ENCODE data around the gene ZNF552.
"Not testable (repeated sequence)": the region's sequence is repeated elsewhere in the genome, so short reads cannot be mapped to it uniquely, and the experiment has no call there.

ZNF552 gene

DNA sequence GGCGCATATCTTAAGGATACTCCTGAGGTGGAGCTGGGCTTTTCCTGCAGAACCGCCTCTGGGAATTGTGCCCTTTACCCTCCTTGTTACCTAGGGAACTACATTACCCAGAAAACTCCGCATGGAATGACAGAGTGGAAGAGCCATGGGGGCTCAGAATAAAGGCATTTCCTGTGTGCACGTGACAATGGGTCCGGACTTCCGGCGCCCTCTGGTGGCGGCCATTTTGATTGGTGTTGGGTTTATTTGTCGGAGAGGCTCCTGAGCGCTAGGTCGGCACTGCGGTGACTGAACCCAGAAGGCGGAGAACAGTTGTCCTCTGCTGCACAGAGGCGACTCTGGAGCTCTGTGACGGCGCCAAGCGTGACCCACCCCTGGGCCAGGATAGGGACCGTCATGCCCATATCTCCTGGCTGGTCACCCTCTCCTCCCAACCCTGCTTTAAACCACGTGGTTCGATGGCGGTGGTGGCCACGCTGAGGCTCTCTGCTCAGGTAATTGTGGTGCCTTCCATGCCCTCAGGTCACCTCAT, 15.4 kb upstream of the ZNF552 start, which contains the start of gene ZNF587B:
TSS of gene ZNF587B (plus strand) at position 229 of the 532 bp plus-strand sequence. CDS start at position 459, 230 bp downstream.
- DNase-seq (ENCODE audit: insufficient read length): no peak
- TF ChIP-seq POLR2AphosphoS5 (IDR thresholded peaks at IDR 0.05; ENCODE audit: low read depth, low read length) (no peak), POLR2A (IDR thresholded peaks at IDR 0.05; ENCODE audit: low read depth, low read length) (no peak), TAF1 (IDR thresholded peaks at IDR 0.05; ENCODE audit: borderline replicate concordance, low read depth, low read length) (no peak)
- FAIRE-seq: no peak

DNA sequence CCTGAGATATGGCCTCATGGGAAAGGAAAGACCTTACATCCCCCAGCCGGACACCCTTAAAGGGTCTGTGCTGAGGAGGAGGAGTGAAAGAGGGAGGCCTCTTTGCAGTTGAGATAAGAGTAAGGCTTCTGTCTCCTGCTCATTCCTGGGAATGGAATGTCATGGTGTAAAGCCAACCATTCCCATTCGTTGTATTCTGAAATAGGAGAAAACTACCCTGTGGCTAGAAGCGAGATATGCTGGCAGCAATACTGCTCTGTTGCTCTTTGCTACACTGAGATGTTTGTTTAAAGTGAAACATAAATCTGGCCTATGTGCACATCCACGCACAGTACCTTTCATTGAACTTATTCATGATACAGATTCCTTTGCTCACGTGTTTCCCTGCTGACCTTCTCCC, 14.6 kb upstream of the ZNF552 start:
- no peak for FAIRE-seq
- no peak for TF ChIP-seq TAF1 (IDR thresholded peaks at IDR 0.05; ENCODE audit: borderline replicate concordance, low read depth, low read length)
- TF ChIP-seq POLR2AphosphoS5 (IDR thresholded peaks at IDR 0.05; ENCODE audit: low read depth, low read length): no peak
- TF ChIP-seq POLR2A (IDR thresholded peaks at IDR 0.05; ENCODE audit: low read depth, low read length): no peak

DNA sequence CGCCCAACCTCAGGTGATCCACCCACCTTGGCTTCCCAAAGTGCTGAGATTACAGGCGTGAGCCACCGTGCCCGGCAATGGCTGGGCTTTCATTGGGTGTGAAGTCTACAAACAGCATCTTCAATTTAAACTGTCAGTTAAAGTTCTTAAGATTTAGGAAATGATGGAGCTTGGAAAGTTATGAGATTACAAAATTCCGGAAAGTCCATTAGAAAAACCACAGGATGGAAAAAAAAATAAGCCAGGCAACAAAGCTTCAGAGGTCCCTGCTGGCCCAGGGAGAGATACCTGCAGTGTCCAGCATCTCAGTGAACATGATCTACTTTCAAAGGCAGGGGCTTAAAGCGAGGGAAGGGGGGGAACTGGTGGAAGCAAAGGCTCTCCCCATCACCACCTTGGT, 10.8 kb upstream of the ZNF552 start:
- TF ChIP-seq TAF1 (IDR thresholded peaks at IDR 0.05; ENCODE audit: borderline replicate concordance, low read depth, low read length): no peak
- TF ChIP-seq POLR2A (IDR thresholded peaks at IDR 0.05; ENCODE audit: low read depth, low read length): no peak
- no peak for TF ChIP-seq POLR2AphosphoS5 (IDR thresholded peaks at IDR 0.05; ENCODE audit: low read depth, low read length)
- DNase-seq (ENCODE audit: insufficient read length) (no peak), FAIRE-seq (no peak)

More for the DNA sequence above, 14.6 kb upstream of the ZNF552 start:
- DNase-seq (ENCODE audit: insufficient read length): no peak

DNA sequence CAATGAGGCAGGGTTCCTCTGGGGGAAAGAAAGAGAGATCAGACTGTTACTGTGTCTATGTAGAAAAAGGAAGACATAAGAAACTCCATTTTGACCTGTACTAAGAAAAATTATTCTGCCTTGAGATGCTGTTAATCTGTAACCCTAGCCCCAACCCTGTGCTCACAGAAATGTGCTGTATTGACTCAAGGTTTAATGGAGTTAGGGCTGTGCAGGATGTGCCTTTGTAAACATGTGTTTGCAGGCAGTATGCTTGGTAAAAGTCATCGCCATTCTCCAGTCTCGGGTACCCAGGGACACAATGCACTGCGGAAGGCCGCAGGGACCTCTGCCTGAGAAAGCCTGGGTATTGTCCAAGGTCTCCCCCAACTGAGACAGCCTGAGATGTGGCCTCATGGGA, 8.9 kb upstream of the ZNF552 start:
- FAIRE-seq; DNase-seq (ENCODE audit: insufficient read length): not testable (repeated sequence)

DNA sequence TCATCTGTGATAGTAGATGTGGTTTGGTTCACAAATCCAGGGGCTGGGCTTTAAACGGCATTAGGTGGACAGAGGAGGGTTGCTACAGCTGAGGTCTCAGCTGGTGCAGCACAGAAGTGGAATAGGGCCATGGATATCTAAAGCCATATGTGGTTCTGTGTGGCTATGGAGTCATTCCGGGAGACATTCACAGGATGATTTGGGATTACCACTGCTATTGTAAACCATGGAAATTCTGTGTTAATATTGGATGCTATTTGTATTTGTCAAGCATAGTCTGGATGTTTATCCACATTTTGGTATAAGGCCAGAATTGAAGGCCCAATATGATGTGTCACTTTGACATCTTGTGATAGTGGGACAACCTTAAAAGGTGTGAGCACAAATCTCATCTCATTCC, 8.4 kb upstream of the ZNF552 start:
- DNase-seq (ENCODE audit: insufficient read length); FAIRE-seq: not testable (repeated sequence)

DNA sequence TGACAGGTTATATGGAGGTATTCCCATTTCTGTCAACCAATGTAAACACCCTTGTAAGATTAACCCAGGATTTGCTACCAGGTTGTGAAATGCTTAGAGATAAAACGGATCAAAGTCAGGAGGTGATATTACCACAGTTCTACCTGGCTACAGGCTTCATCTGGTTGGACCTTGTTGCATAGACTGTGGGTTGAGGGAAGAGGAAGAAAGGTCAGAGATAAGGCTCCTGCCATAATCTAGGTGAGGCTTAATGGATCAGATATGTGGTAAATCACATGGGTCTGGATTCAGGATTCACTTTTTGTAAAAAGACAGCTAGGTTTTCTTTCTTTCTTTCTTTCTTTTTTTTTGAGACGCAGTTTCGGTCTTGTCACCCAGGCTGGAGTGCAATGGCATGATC, 6.8 kb upstream of the ZNF552 start:
- DNase-seq (ENCODE audit: insufficient read length); FAIRE-seq: not testable (repeated sequence)

DNA sequence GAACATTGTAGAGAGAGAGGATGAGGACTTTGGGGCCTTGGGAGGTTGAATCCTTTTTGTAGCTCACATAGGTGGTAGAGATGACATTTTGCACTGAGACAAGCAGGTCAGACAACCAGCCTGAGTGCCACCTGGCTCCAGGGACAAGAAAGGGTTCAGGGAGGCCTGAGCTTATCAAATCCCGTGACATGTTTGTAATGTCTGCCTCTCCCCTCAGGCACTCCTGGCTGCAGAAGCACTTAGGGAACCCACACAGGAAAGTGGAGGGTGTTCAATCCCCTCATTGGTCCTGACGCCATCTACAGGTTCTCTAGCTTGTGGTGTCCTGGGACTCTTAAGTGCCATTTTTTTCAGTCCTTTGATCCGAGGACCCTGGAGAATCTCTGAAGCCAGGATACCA, 6.4 kb upstream of the ZNF552 start:
- not testable (repeated sequence) for DNase-seq (ENCODE audit: insufficient read length); FAIRE-seq

DNA sequence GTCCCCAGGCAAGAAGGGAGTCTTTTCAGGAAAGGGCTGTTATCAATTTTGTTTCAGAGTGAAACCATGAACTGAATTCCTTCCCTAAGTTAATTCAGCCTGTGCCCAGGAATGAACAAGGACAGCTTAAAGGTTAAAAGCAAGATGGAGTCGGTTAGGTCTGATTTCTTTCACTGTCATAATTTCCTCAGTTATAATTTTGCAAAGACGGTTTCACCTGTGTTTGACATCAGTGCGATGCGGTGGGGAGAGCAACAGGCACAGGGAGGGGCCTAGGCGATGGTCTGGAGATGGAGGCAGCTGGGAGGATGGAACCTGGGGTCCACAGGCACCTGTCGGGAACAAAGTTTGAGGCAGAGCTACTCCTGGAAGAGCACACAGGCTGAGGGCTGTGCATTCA, 5.9 kb upstream of the ZNF552 start:
- FAIRE-seq (no peak), DNase-seq (ENCODE audit: insufficient read length) (no peak)
- no peak for TF ChIP-seq POLR2AphosphoS5 (IDR thresholded peaks at IDR 0.05; ENCODE audit: low read depth, low read length)
- no peak for TF ChIP-seq POLR2A (IDR thresholded peaks at IDR 0.05; ENCODE audit: low read depth, low read length)
- TF ChIP-seq TAF1 (IDR thresholded peaks at IDR 0.05; ENCODE audit: borderline replicate concordance, low read depth, low read length): no peak

DNA sequence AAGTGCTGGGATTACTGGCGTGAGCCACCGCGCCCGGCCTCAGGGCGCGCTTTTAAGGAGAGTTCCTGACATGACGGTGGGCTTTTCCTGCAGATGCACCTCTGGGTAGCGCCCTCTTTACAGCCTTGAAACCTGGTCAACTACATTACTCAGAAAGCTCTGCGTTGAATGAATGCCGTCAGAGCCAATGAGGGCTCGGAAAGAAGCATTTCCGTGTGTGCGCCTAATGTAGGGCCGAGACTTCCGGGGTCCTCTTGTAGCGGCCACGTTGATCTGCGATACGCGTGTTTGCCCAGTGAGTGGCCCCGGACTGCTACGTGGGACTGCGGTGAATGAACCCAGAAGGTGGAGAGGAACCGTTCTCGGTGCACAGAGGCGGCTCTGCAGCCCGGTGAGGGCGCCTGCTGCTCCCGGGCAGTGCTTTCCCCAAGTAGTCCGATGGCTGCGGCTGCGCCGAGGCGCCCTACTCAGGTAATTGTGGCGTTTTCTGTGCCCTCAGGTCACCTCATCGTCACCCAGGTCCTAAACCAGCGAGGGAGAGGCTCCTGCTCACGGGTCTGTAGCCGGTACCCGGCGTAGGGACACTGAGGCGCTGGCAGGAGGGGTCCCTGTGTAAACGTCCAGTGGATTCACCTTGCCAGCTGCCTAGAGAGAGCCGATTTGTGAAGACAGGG, 4.9 kb upstream of the ZNF552 start:
- DNase-seq (ENCODE audit: insufficient read length) (peak; percentile 77), FAIRE-seq (peak; percentile 61)
- TF ChIP-seq POLR2AphosphoS5 (IDR thresholded peaks at IDR 0.05; ENCODE audit: low read depth, low read length): peak; percentile 88
- TF ChIP-seq POLR2A (IDR thresholded peaks at IDR 0.05; ENCODE audit: low read depth, low read length): peak; percentile 90
- TF ChIP-seq TAF1 (IDR thresholded peaks at IDR 0.05; ENCODE audit: borderline replicate concordance, low read depth, low read length): no peak

DNA sequence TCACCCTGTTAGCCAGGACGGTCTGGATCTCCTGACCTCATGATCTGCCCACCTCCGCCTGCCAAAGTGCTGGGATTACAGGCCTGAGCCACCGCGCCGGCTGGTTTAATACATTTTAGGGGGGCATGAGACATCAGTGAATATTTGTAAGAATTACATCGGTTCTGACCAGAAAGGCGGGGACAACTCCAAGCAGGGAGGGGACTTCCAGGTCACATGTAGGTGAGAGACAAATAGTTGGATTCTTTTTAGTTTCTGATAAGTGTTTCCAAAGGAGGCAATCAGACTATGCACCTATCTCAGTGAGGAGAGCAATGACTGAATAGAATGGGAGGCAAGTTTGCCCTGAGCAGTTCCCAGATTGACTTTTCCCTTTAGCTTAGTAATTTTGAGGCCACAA, 3.7 kb upstream of the ZNF552 start:
- DNase-seq (ENCODE audit: insufficient read length) (no peak), FAIRE-seq (no peak)
- no peak for TF ChIP-seq POLR2AphosphoS5 (IDR thresholded peaks at IDR 0.05; ENCODE audit: low read depth, low read length)
- TF ChIP-seq POLR2A (IDR thresholded peaks at IDR 0.05; ENCODE audit: low read depth, low read length): no peak

DNA sequence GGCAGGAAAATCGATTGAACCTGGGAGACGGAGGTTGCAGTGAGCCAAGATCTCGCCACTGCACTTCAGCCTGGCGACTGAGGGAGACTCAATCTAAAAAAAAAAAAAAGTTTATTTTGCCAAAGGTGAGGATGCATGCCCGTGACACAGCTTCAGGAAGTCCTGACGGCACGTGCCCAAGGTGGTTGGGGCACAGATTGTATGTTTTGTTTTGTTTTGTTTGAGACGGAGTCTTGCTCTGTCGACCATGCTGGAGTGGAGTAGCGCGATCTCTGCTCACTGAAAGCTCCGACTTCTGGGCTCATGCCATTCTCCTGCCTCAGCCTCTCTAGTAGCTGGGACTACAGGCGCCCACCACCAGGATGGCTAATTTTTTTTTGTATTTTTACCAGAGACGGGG, 3.3 kb upstream of the ZNF552 start:
- FAIRE-seq: no peak
- DNase-seq (ENCODE audit: insufficient read length): no peak
- TF ChIP-seq POLR2AphosphoS5 (IDR thresholded peaks at IDR 0.05; ENCODE audit: low read depth, low read length) (no peak), POLR2A (IDR thresholded peaks at IDR 0.05; ENCODE audit: low read depth, low read length) (no peak), TAF1 (IDR thresholded peaks at IDR 0.05; ENCODE audit: borderline replicate concordance, low read depth, low read length) (no peak)

DNA sequence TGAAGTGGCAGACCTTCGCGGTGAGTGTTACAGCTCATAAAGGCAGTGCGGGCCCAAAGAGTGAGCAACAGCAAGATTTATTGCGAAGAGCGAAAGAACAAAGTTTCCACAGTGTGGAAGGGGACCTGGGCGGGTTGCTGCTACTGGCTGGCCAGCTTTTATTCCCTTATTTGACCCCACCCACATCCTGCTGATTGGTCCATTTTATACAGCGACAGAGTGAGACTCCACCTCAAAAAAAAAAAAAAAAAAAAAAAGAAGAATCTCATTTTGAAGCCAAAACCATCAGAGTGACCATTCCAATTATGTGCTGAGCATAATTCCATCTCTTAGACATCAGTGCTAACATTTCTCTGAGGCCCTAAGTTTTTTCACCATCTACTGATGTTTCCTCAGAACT, 1.9 kb upstream of the ZNF552 start:
- FAIRE-seq (no peak), DNase-seq (ENCODE audit: insufficient read length) (no peak)
- TF ChIP-seq POLR2AphosphoS5 (IDR thresholded peaks at IDR 0.05; ENCODE audit: low read depth, low read length) (no peak), POLR2A (IDR thresholded peaks at IDR 0.05; ENCODE audit: low read depth, low read length) (no peak), TAF1 (IDR thresholded peaks at IDR 0.05; ENCODE audit: borderline replicate concordance, low read depth, low read length) (no peak)
